Central memory CD4-positive, alpha-beta T cell (primary cell): ENCODE data around the gene RBM23.

Experiments used
- DNase-seq: peaks from one replicate; pipeline ENCODE4 v3.0.0; 2022

Gene RBM23

DNA sequence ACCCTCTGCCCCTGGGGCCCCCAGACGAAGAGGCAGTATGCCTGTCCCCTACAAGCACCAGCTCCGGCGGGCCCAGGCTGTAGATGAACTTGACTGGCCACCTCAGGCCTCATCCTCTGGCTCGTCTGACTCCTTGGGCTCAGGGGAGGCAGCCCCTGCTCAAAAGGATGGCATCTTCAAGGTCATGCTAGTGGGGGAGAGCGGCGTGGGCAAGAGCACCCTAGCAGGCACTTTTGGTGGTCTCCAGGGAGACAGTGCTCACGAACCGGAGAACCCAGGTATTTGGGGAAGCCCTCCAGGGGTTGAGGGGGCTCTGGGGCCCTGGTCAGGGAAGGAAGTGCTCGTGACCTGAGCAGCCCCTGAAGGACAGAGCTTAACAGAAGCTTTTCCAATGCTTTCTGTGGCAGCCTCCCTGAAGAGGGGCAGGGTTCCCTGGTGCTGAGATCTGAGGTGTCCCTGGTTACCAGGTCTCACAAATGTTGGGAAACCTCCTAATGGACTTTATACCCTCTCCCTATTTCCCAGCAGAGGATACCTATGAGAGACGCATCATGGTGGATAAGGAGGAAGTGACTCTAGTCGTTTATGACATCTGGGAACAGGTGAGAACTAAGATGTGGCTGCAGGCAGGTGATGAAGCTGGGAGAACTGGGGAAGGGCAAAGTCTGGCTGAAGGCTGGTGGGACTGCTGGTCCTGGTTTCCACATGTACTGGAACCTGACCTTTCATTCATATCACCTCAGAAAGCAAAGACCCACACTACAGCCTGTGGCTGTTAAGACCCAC is 34.0 kb downstream of the RBM23 start:
- DNase-seq = no peak

DNA sequence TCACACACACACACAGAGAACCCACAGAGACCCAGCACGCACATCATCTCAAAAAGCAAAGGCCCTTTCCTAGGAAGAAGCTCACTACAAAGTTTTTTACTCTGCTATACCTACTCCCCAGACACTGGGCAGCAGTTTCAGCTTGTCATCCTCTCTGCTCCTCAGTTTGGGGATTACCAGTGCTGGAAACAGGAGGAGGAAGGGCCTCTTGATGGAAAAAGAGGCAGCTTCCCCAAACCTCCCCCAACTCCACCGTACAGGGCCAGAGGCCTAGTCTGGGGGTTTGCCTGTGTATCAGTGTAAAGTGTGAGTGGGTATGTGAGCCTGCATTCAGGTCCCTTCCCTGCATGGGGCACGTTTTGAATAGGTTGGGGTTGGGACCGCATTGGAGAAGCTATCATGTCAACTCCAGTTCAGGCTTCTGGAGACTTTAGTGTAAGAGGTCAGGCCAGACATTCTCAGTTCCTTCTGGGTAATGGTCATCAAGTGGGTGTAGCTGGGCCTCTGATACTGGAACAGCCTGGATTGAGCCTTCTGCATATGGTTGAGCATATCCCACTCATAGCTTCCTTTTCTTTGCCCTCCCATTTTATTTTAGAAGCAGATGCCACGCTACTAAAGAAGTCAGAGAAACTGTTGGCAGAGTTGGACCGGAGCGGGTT is 34.7 kb downstream of the RBM23 start:
- no peak for DNase-seq

GRCh38 chr14:22883173-22883976 is 35.6 kb downstream of the RBM23 start, which contains the start of gene REM2:
TSS of gene REM2 (plus strand) at chr14:22883222. CDS start at chr14:22883288, 66 bp downstream.
- no peak for DNase-seq

GRCh38 chr14:22882529-22883172 is 36.3 kb downstream of the RBM23 start:
- peak; percentile 21 for DNase-seq

GRCh38 chr14:22882064-22882463 is 36.9 kb downstream of the RBM23 start:
- DNase-seq = no peak

DNA sequence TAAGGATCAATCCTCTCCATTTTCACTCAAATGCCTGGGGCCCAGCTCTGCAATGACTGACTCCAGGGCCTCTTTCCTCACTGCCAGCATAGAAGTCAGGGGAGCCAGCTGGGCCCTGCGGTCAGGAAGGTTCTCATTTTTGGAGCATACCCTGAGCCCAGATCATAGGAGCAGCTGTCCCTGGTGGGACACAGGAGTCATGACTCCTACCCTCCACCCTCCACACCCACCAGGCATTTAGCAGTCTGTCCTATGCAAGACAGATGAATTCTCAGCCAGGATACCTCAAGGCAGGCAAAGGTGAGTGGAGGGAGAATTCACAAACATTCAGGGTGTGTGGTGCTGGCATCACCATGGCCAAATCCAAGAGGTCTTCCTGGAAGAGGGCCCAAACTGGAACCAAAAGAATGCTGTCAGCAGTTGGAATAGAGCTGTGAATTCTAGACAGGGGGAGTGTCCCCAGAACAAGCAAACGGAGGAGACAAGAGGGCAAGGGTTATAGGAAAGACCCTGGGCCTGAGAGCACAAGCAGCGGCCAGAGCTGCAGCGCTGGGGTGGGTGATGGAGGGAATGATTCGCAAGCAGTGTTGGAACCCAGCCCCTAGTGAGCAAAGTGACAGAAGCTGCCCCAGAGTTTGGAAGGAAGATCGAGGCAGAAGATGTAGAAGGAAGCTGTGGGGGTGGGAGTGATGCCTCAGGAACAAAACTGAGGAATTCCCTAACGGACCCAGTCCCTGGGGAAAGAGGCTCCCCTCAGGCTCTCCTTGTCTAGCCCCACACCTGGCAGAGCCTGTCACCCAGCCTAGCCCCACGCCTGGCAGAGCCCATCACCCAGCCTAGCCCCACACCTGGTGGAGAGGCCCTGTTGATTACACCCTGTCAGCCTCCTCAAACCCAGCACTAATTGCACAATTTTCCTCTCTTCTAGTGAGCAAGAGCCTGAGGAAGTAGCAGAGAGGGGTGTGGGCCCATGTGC is 40.4 kb downstream of the RBM23 start:
- DNase-seq = no peak

DNA sequence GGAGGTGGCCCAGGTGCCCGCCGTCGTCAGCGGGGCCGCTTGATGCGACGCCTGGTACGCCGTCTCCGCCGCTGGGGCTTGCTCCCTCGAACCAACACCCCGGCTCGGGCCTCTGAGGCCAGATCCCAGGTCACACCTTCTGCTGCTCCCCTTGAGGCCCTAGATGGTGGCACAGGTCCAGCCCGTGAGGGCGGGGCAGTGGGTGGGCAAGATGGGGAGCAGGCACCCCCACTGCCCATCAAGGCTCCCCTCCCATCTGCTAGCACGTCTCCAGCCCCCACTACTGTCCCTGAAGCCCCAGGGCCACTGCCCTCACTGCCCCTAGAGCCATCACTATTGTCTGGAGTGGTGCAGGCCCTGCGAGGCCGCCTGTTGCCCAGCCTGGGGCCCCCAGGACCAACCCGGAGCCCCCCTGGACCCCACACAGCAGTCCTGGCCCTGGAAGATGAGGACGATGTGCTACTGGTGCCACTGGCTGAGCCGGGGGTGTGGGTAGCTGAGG is 41.9 kb downstream of the RBM23 start:
- DNase-seq = no peak

DNA sequence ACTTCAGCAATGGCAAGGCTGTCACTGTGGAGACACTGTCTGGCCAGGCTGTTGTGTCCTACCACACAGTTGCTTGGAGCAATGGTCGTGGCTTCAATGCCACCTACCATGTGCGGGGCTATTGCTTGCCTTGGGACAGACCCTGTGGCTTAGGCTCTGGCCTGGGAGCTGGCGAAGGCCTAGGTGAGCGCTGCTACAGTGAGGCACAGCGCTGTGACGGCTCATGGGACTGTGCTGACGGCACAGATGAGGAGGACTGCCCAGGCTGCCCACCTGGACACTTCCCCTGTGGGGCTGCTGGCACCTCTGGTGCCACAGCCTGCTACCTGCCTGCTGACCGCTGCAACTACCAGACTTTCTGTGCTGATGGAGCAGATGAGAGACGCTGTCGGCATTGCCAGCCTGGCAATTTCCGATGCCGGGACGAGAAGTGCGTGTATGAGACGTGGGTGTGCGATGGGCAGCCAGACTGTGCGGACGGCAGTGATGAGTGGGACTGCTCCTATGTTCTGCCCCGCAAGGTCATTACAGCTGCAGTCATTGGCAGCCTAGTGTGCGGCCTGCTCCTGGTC is 43.1 kb downstream of the RBM23 start:
- DNase-seq = no peak

DNA sequence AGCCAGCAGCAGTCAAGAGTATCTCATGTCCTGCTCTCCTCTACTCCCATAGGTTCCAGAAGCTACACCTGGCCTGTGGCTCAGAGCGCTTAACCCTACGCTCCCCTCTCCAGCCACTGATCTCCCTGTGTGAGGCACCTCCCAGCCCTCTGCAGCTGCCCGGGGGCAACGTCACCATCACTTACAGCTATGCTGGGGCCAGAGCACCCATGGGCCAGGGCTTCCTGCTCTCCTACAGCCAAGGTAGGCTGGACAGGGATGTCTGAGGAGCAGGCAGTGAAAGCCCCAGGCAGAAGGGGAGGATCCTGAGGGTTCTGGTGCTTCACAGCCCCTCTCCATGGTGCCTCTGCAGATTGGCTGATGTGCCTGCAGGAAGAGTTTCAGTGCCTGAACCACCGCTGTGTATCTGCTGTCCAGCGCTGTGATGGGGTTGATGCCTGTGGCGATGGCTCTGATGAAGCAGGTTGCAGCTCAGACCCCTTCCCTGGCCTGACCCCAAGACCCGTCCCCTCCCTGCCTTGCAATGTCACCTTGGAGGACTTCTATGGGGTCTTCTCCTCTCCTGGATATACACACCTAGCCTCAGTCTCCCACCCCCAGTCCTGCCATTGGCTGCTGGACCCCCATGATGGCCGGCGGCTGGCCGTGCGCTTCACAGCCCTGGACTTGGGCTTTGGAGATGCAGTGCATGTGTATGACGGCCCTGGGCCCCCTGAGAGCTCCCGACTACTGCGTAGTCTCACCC is 43.8 kb downstream of the RBM23 start:
- DNase-seq = no peak

DNA sequence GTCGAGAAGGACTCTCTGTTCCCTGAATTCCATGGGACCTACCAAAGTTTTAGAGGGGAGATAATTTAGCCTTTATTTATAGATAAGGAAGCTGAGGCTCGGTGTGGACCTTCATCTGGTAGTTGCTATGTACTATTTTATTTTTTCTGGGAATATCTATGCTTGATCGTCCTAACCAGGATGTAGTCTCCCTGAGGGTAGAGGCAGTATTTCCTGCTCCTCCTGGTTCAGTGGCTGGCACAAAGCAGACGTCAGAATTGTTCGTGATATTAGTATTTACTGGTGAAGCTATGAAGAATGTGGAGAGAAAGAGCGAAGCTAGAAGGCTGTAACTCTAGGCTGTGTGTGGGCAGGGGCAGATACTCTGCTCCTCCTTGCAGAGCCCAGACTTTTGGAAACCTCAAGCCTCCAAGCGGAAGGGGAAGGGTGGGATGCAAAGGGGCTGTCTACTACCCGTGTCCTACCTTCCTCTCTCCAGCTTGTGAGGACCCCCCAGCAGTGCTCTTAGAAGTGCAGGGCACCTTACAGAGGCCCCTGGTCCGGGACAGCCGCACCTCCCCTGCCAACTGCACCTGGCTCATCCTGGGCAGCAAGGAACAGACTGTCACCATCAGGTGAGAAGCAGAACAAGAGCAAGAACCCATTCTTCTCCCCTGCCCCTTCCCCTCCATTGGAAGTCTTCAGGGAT is 46.0 kb downstream of the RBM23 start:
- no peak for DNase-seq

- peak; percentile 67 for DNase-seq
Measured at GRCh38 chr14:22872033-22872832, 46.7 kb downstream of the RBM23 start.

GRCh38 chr14:22871224-22872032 is 47.5 kb downstream of the RBM23 start, which contains the start of gene LRP10:
TSS of gene LRP10 (plus strand) at chr14:22871740. CDS start at chr14:22872304, 564 bp downstream.
- peak; percentile 76 for DNase-seq

GRCh38 chr14:22870811-22871223 is 48.1 kb downstream of the RBM23 start:
- no peak for DNase-seq

DNA sequence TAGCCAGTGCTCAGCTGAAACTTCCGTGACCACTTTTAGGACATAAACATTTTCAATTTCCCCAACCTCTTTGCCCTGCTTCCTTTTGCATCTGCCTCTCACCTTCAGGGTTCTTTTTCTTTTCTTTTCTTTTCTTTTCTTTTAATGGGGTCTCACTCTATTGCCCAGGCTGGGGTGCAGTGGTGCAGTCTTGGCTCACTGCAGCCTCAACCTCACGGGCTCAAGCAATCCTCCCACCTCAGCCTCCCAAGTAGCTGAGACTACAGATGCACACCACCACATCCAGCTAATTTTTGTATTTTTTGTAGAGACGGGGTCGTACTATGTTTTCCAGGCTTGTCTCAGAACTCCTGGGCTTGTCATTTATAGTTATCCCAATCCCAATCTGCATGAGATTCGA is 52.1 kb downstream of the RBM23 start:
- DNase-seq = no peak

DNA sequence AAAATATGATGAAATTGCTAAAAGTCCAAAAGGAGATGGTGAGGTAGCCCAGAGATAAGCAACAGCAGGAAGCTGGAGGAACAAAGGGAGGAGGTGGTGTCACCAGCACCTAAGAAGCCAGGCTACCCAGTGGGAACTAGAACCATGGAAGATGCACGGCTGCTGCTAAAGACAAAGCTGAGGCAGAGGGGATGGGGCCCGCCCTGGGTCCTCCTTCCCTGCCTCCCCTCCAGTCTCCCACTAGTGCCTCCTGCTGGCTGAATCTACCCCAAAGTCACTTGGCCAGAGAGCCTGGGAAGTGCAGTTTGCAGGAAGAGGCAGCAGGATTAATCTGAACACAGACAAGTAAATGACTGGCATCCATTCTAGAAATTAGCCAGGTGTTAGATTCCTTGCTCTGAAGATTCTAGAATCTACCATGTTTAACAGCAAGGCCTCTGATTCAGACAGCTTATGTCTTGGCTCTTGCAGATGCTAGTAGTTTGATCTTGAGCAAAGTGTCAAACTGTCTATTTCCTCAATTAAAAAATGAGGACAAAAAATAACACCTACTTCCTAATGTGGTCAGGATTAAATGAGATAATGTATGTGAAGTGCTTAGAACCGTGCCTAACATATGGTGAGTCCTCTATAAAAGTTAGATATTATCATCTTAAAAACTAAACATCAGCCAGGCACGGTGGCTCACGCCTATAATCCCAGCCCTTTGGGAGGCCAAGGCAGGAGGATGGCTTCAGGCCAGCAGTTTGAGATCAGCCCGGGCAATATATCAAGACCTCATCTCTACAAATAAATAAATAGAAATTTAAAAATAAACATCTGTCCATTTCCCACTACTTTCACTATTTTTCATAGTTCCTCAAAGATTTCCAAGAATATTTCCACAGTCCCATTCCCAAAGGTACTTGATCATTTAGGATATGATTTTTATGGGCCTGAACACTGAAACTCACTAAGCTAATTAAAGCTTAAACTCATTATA is 53.2 kb downstream of the RBM23 start:
- no peak for DNase-seq

GRCh38 chr14:22864979-22865378 is 54.0 kb downstream of the RBM23 start:
- DNase-seq = no peak

DNA sequence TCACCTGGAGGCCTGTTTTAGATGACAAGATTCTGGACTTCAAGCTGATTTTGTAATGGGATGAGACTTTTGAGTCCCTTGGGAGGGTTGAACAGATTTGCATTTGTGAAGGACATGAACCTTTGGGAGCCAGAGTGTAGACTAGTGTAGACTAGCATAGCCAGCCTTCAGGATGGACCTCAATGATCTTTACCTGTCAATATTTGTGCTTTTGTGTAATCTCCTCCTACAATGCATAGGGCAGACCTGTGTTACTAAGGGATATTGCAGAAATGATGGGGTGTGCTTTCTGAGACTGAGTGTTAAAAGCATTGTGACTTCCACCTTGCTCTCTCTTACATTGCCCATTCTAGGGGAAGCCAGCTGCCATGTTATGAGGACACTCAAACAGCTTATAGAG is 57.3 kb downstream of the RBM23 start:
- DNase-seq = no peak
